Neural cell (in vitro differentiated cells): ENCODE data around the gene THBS2. TPM values are rescaled to one million over a fixed set of nuclear protein-coding genes. Genes with fewer than 3 reads are reported as not detected.

Source experiments
- H2AFZ ChIP-seq: fragments of 200-600, 300-800 bp; sonication (generic), shearing (Covaris generic); 2 replicates; pipeline ENCODE4 v1.6.0; 2014; ENCODE audit warnings: low read depth, mild to moderate bottlenecking, antibody characterized with exemption, low read length, moderate library complexity
- H3F3A ChIP-seq: fragments of 200-600 bp; shearing (Covaris generic); 2 replicates; pipeline ENCODE4 v1.6.1; 2016; ENCODE audit warnings: mild to moderate bottlenecking, moderate library complexity, mixed read lengths, antibody characterized with exemption, low read length; ENCODE audit not compliant: insufficient read depth, poor library complexity, severe bottlenecking
- H3K27ac ChIP-seq: fragments of 200-600, 300-800 bp; sonication (generic), shearing (Covaris generic); 2 replicates; pipeline ENCODE4 v1.5.1; 2014; ENCODE audit warnings: mild to moderate bottlenecking, low read length, moderate library complexity
- H3K27me3 ChIP-seq: fragments of 300-800, 200-600 bp; sonication (generic), shearing (Covaris generic); 2 replicates; pipeline ENCODE4 v1.6.0; 2014; ENCODE audit warnings: mild to moderate bottlenecking, low read depth, low read length, moderate library complexity; ENCODE audit not compliant: insufficient read depth
- H3K36me3 ChIP-seq: fragments of 300-800, 200-600 bp; sonication (generic), shearing (Covaris generic); 2 replicates; pipeline ENCODE4 v1.5.1; 2014; ENCODE audit warnings: mild to moderate bottlenecking, antibody characterized with exemption, low read length, moderate library complexity; ENCODE audit not compliant: insufficient read depth
- H3K4me2 ChIP-seq: fragments of 300-800, 200-600 bp; sonication (generic), shearing (Covaris generic); 2 replicates; pipeline ENCODE4 v1.6.0; 2014; ENCODE audit warnings: mild to moderate bottlenecking, low read length
- H3K4me3 ChIP-seq: fragments of 300-800, 200-600 bp; sonication (generic), shearing (Covaris generic); 2 replicates; pipeline ENCODE4 v1.5.1; 2014; ENCODE audit warnings: mild to moderate bottlenecking, low read length, moderate library complexity
- H3K79me2 ChIP-seq: fragments of 200-600 bp; shearing (Covaris generic); replicated peaks from 2 replicates; pipeline ENCODE4 v1.6.0; 2014; ENCODE audit warnings: mild to moderate bottlenecking, low read length, moderate library complexity; ENCODE audit not compliant: insufficient read depth
- H3K9ac ChIP-seq: fragments of 300-800, 200-600 bp; sonication (generic), shearing (Covaris generic); 2 replicates; pipeline ENCODE4 v1.6.1; 2016; ENCODE audit warnings: mild to moderate bottlenecking, low read length, mixed read lengths
- H3K9me2 ChIP-seq: fragments of 200-600 bp; shearing (Covaris generic); 2 replicates; pipeline ENCODE4 v1.6.1; 2016; ENCODE audit warnings: mild to moderate bottlenecking, low read length, mixed read lengths; ENCODE audit not compliant: insufficient read depth
- H3K9me3 ChIP-seq: fragments of 200-600, 300-800 bp; sonication (generic), shearing (Covaris generic); 2 replicates; pipeline ENCODE4 v1.6.1; 2016; ENCODE audit warnings: mild to moderate bottlenecking, mixed run types, low read length, moderate library complexity, mixed read lengths
- H4K20me1 ChIP-seq: fragments of 200-600 bp; shearing (Covaris generic); 2 replicates; pipeline ENCODE4 v1.6.1; 2016; ENCODE audit warnings: mild to moderate bottlenecking, mixed run types; ENCODE audit not compliant: insufficient read depth
- CTCF ChIP-seq: fragments of 450-650 bp; IDR thresholded peaks from 2 replicates; pipeline ENCODE4 v1.5.1; 2014; ENCODE audit warnings: antibody characterized with exemption, mild to moderate bottlenecking, moderate library complexity; ENCODE audit not compliant: poor library complexity, severe bottlenecking
- EP300 ChIP-seq: fragments of 450-650 bp; conservative IDR thresholded peaks from 2 replicates; pipeline ENCODE4 v1.6.1; 2014; ENCODE audit warnings: antibody characterized with exemption, mild to moderate bottlenecking, moderate library complexity; ENCODE audit not compliant: poor library complexity, severe bottlenecking
- EZH2 ChIP-seq: fragments of 200-600, 300-800 bp; shearing (Covaris generic), sonication (generic); IDR thresholded peaks from 2 replicates; pipeline ENCODE4 v1.6.1; 2014; ENCODE audit warnings: antibody characterized with exemption, low read length, borderline replicate concordance, mild to moderate bottlenecking; ENCODE audit not compliant: insufficient read depth, poor library complexity, severe bottlenecking
- MXI1 ChIP-seq: fragments of 450-650 bp; conservative IDR thresholded peaks from 2 replicates; pipeline ENCODE4 v1.6.1; 2014; ENCODE audit warnings: antibody characterized with exemption, mild to moderate bottlenecking; ENCODE audit not compliant: poor library complexity, severe bottlenecking
- POLR2AphosphoS5 ChIP-seq: IDR thresholded peaks from 2 replicates; pipeline ENCODE4 v1.6.1; 2012
- RAD21 ChIP-seq: fragments of 450-650 bp; conservative IDR thresholded peaks from 2 replicates; pipeline ENCODE4 v1.6.1; 2014; ENCODE audit warnings: antibody characterized with exemption, mild to moderate bottlenecking, moderate library complexity
- REST ChIP-seq: IDR thresholded peaks from 2 replicates; pipeline ENCODE4 v1.6.1; 2012; ENCODE audit warnings: borderline replicate concordance
- SMC3 ChIP-seq: fragments of 450-650 bp; conservative IDR thresholded peaks from 2 replicates; pipeline ENCODE4 v1.6.1; 2014; ENCODE audit warnings: antibody characterized with exemption, mild to moderate bottlenecking, moderate library complexity; ENCODE audit not compliant: poor library complexity
- TAF1 ChIP-seq: IDR thresholded peaks from 2 replicates; pipeline ENCODE4 v1.6.1; 2012; ENCODE audit warnings: low read depth
- polyA plus RNA-seq: library from polyadenylated mRNA; depleted of rRNA; stranded (reverse); fragments of >200 nt; gene quantifications from 2 replicates; pipeline ENCODE4 v1.2.3, GENCODE V29; 2014

The THBS2 gene
- polyA plus RNA-seq, 1 donor from 2014 or later = 0.88 TPM

- no peak overlapping the region for H3K27ac ChIP-seq
Observed at GRCh38 chr6:169224185-169224695, 29.4 kb downstream of the THBS2 start.

GRCh38 chr6:169223006-169223405 is 30.6 kb downstream of the THBS2 start:
- H3K9me3 ChIP-seq = no peaks in the 10 kb centered on the region
- H3K27me3 ChIP-seq = no peaks in the 10 kb centered on the region
- H4K20me1 ChIP-seq = no peaks in the 10 kb centered on the region
- no peak overlapping the region for H3K9ac ChIP-seq
- no peak overlapping the region for H2AFZ ChIP-seq
- TF ChIP-seq EZH2 = no peak
- TF ChIP-seq EP300 = no peak
- TF ChIP-seq REST = no peak
- no peak for TF ChIP-seq CTCF
- TF ChIP-seq SMC3 = no peak
- no peak for TF ChIP-seq MXI1
- TF ChIP-seq POLR2AphosphoS5 = no peak
- TF ChIP-seq RAD21 = no peak
- TF ChIP-seq TAF1 = no peak
- no peaks in the 10 kb centered on the region for H3K36me3 ChIP-seq
- no peak overlapping the region for H3K4me3 ChIP-seq
- no peaks in the 10 kb centered on the region for H3K9me2 ChIP-seq
- no peak overlapping the region for H3K4me2 ChIP-seq
- H3K27ac ChIP-seq = no peak overlapping the region
- no peaks in the 10 kb centered on the region for H3K79me2 ChIP-seq
- H3F3A ChIP-seq = no peaks in the 10 kb centered on the region

More at GRCh38 chr6:169224185-169224695, 29.4 kb downstream of the THBS2 start:
- Histone ChIP-seq H3K9ac (no peak overlapping the region), H3K9me3 (no peaks in the 10 kb centered on the region), H3F3A (no peaks in the 10 kb centered on the region), H3K79me2 (no peaks in the 10 kb centered on the region), H2AFZ (no peak overlapping the region), H3K27me3 (no peaks in the 10 kb centered on the region), H3K9me2 (no peaks in the 10 kb centered on the region), H3K4me3 (no peak overlapping the region), H4K20me1 (no peaks in the 10 kb centered on the region), H3K4me2 (no peak overlapping the region), H3K36me3 (no peaks in the 10 kb centered on the region)
- TF ChIP-seq POLR2AphosphoS5 = no peak
- no peak for TF ChIP-seq RAD21
- no peak for TF ChIP-seq TAF1
- TF ChIP-seq MXI1 = no peak
